ENCODE results near the gene DNAH7.

DNA sequence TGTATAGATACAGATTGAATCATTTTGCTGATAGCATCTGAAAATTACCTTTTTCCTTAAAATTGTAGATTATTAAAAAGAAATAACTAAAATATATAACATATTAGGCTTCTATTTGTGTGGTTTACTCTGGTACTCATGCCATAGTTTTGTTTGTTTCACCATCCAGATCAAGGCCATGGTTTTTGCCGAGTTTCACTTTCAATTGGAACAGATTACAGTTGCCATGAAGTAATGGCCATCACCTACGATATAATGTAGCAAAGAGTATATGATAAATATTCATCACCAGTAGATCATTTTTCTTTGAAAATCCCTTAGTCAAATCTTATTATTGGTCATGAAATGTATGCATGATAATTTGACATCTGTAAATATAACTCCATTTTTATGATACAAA, 11.9 kb upstream of the DNAH7 start:
- TF ChIP-seq CTCF (IDR thresholded peaks at IDR 0.05) (no peak), POLR2A (IDR thresholded peaks at IDR 0.05) (no peak)
